BJ (cell line): ENCODE results near the gene MAP1A. TPM values are rescaled to one million over a fixed set of nuclear protein-coding genes. Genes with fewer than 3 reads are reported as not detected.

Experiments used
- CTCF ChIA-PET: fragments of 350-600 bp; formaldehyde crosslinking; extraction: SDS; loops from one replicate; lab custom pipeline; 2021; ENCODE audit warnings: antibody characterized with exemption, inconsistent platforms; lab: Yijun Ruan, JAX
- POLR2A ChIA-PET: fragments of 300-600 bp; sonication (Branson Sonifier 250); formaldehyde crosslinking; extraction: SDS; loops from one replicate; lab custom pipeline; 2021; ENCODE audit warnings: antibody characterized with exemption; lab: Charles Lee
- DNase-seq: peaks from one replicate; pipeline ENCODE4 v3.0.0-alpha.2; 2011; ENCODE audit warnings: low read depth
- H3K27me3 ChIP-seq: 2 replicates; pipeline ENCODE4 v1.6.0; 2011; ENCODE audit warnings: low read length; ENCODE audit not compliant: control insufficient read depth, insufficient read depth
- H3K36me3 ChIP-seq: 2 replicates; pipeline ENCODE4 v1.5.1; 2011; ENCODE audit warnings: low read length; ENCODE audit not compliant: control insufficient read depth, insufficient read depth
- H3K4me3 ChIP-seq: 2 replicates; pipeline ENCODE4 v1.5.1; 2011; ENCODE audit warnings: low read depth, mild to moderate bottlenecking, control low read depth, low read length
- polyA plus RNA-seq: library from polyadenylated mRNA; depleted of rRNA; stranded (reverse); fragments of >200 nt; gene quantifications from 2 replicates; pipeline ENCODE4 v1.2.3, GENCODE V29; 2011
- TF ChIP-seq, protein P1 (sequence below): IDR thresholded peaks from 2 replicates; pipeline ENCODE4 v1.5.1; 2011; ENCODE audit warnings: low read depth, mild to moderate bottlenecking, control low read depth, inconsistent platforms, low read length, moderate library complexity; ENCODE audit not compliant: insufficient read depth

The MAP1A gene
- polyA plus RNA-seq, 1 experiment = 54.0 TPM

DNA sequence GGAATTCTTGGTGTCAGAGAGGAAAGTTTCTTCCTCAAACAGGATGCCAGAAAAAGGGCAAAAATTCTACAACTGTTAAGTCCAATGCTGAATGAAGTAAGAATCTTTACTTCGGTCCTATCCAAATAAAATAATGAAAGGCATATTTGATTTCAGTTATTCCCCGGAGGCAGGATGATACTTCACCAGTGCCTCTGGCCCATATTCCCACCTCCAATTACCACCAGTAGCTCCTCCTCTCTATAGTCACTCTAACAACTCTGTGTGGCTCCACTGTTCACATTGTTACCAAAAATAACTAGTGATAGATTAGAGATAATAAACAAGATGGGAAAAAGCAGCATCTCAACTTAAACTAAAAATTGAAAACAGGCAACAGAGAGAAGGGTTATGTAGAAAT is 20.7 kb downstream of the MAP1A start:
- TF ChIP-seq, protein P1, sequence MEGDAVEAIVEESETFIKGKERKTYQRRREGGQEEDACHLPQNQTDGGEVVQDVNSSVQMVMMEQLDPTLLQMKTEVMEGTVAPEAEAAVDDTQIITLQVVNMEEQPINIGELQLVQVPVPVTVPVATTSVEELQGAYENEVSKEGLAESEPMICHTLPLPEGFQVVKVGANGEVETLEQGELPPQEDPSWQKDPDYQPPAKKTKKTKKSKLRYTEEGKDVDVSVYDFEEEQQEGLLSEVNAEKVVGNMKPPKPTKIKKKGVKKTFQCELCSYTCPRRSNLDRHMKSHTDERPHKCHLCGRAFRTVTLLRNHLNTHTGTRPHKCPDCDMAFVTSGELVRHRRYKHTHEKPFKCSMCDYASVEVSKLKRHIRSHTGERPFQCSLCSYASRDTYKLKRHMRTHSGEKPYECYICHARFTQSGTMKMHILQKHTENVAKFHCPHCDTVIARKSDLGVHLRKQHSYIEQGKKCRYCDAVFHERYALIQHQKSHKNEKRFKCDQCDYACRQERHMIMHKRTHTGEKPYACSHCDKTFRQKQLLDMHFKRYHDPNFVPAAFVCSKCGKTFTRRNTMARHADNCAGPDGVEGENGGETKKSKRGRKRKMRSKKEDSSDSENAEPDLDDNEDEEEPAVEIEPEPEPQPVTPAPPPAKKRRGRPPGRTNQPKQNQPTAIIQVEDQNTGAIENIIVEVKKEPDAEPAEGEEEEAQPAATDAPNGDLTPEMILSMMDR = no peak
- Histone ChIP-seq H3K36me3 (peaks cover 2% of the 10 kb centered on the region; the same call in 1 of the 2 replicates), H3K27me3 (no peaks in the 10 kb centered on the region), H3K4me3 (no peak overlapping the region)
- CTCF ChIA-PET = interaction anchor here (1.4 kb wide), 1 partner anchor 24 kb away, joined by 4 read pairs; no protein-coding TSS in a partner anchor
- no peak for DNase-seq
- POLR2A ChIA-PET = no interaction called here

DNA sequence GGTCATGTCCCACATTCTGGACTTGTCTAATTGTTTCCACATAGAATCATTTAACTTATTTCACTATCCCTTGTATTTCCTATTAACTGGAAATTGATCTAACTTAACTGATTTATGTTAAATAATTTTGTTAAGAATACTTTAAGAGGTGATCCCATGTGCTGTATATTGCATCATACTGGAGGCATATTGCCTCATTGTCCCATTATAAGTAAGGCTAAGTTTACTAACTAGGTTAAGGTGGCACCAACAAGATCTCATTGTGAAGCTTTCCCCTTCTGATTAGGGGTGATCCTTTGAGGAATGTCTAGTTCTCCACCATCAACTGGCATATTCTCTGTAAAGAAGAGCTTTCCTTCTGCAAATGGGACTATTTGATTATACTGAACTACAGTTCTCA is 24.4 kb downstream of the MAP1A start:
- DNase-seq = no peak
- TF ChIP-seq, protein P1 = no peak
- ChIA-PET CTCF (no interaction called here), POLR2A (no interaction called here)
- H3K27me3 ChIP-seq = no peaks in the 10 kb centered on the region
- H3K4me3 ChIP-seq = no peak overlapping the region
- no peaks in the 10 kb centered on the region for H3K36me3 ChIP-seq

DNA sequence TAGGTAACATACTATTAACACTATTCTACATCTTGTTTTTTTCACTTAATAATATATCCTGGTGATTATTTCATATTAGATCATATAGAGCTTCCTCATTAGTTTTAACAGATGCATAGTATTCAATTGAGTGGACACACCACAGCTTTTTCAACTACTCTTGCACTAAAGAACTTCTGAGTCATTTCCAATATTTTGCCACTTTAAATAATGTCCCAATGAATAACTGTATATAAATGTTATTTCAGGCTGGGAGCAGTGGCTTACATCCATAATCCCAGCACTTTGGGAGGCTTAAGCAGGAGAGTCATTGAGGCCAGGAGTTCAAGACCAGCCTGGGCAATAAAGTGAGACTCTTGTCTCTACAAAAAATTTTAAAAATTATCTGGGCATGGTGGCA is 26.9 kb downstream of the MAP1A start:
- POLR2A ChIA-PET = interaction anchor here (0.9 kb wide), 1 partner anchor 34 kb away, joined by 4 read pairs; no protein-coding TSS in a partner anchor

DNA sequence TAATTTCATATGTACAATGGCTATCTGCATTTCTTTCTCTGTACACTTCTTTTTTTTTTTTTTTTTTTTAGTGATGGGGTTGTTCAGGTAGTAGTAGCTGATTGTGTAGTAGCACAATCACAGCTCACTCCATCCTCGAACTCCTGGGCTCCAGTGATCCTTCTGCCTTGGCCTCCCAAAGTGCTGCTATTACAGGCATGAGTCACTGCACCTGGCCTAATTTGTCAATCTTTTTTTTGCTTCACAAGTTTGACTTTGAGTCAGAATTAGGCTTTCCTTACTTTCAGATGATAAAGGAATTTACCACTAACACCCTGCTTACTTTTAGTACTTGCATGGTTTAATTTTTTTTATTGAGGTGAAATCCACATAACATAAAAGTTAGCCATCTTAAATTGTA is 28.0 kb downstream of the MAP1A start:
- no peak for DNase-seq
- ChIA-PET POLR2A (no interaction called here), CTCF (no interaction called here)
- Histone ChIP-seq H3K4me3 (no peak overlapping the region), H3K27me3 (no peaks in the 10 kb centered on the region), H3K36me3 (no peaks in the 10 kb centered on the region; the same call in 1 of the 2 replicates)
- TF ChIP-seq, protein P1 = no peak

More for the DNA sequence above, 26.9 kb downstream of the MAP1A start:
- no peak overlapping the region for H3K4me3 ChIP-seq
- no peaks in the 10 kb centered on the region for H3K27me3 ChIP-seq
- CTCF ChIA-PET = no interaction called here
- DNase-seq = no peak
- TF ChIP-seq, protein P1 = no peak
- no peaks in the 10 kb centered on the region; the same call in 1 of the 2 replicates for H3K36me3 ChIP-seq

DNA sequence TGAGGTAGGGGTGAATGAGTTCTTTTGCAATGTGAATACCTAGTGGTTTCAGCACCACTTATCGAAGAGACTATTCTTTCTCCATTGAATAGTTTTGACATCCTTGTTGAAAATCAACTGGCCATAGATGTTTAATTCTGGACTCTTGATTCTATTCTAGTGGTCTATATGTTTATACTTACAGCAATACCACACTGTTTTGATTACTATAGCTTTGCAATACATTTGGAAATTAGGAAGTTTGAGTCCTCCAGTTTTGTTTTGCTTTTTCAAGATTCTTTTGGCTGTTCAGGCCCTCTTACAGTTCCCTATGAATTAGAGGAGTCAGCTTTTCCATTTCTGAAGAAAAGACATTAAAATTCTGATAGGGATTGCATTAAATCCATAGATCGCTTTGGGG is 30.1 kb downstream of the MAP1A start:
- H3K27me3 ChIP-seq = no peaks in the 10 kb centered on the region
- TF ChIP-seq, protein P1 = no peak
- ChIA-PET CTCF (no interaction called here), POLR2A (no interaction called here)
- H3K4me3 ChIP-seq = no peak overlapping the region
- no peak for DNase-seq
- no peaks in the 10 kb centered on the region; the same call in 1 of the 2 replicates for H3K36me3 ChIP-seq
